MM.1S (cell line): ENCODE data around the gene PRPF19.

ENCODE experiments used
- DNase-seq: peaks from one replicate; pipeline ENCODE4 v3.0.0-alpha.2; 2015
- H2AFZ ChIP-seq: fragments of 300-600 bp; sonication (generic); 2 replicates; pipeline ENCODE4 v1.6.0; 2016; ENCODE audit warnings: antibody characterized with exemption, low read length
- H3F3A ChIP-seq: fragments of 300-600 bp; sonication (generic); 2 replicates; pipeline ENCODE4 v1.6.1; 2016; ENCODE audit warnings: mild to moderate bottlenecking, antibody characterized with exemption, low read length, moderate library complexity, mixed read lengths; ENCODE audit not compliant: insufficient read depth
- H3K27ac ChIP-seq: fragments of 300-600 bp; sonication (generic); 2 replicates; pipeline ENCODE4 v1.5.1; 2016; ENCODE audit warnings: mild to moderate bottlenecking, low read length
- H3K27me3 ChIP-seq: fragments of 300-600 bp; sonication (generic); replicated peaks from 2 replicates; pipeline ENCODE4 v1.6.0; 2016; ENCODE audit warnings: low read length; ENCODE audit not compliant: insufficient read depth
- H3K36me3 ChIP-seq: fragments of 300-600 bp; sonication (generic); replicated peaks from 2 replicates; pipeline ENCODE4 v1.6.1; 2016; ENCODE audit warnings: mild to moderate bottlenecking, low read length, mixed read lengths; ENCODE audit not compliant: insufficient read depth
- H3K4me1 ChIP-seq: fragments of 300-600 bp; sonication (generic); 2 replicates; pipeline ENCODE4 v1.6.1; 2016; ENCODE audit warnings: low read length, mixed read lengths
- H3K4me2 ChIP-seq: fragments of 300-600 bp; sonication (generic); 2 replicates; pipeline ENCODE4 v1.6.0; 2016; ENCODE audit warnings: low read depth, low read length
- H3K4me3 ChIP-seq: fragments of 300-600 bp; sonication (generic); 2 replicates; pipeline ENCODE4 v1.5.1; 2016; ENCODE audit warnings: low read length, mixed read lengths
- H3K79me2 ChIP-seq: fragments of 300-600 bp; sonication (generic); 2 replicates; pipeline ENCODE4 v1.6.1; 2016; ENCODE audit warnings: mixed run types, low read length, mixed read lengths
- H3K9ac ChIP-seq: fragments of 300-600 bp; sonication (generic); 2 replicates; pipeline ENCODE4 v1.6.1; 2016; ENCODE audit warnings: low read length, mixed read lengths
- H3K9me2 ChIP-seq: fragments of 300-600 bp; sonication (generic); replicated peaks from 2 replicates; pipeline ENCODE4 v1.6.1; 2016; ENCODE audit warnings: mild to moderate bottlenecking, low read length, mixed read lengths; ENCODE audit not compliant: insufficient read depth
- H3K9me3 ChIP-seq: fragments of 300-600 bp; sonication (generic); replicated peaks from 2 replicates; pipeline ENCODE4 v1.6.1; 2016; ENCODE audit warnings: mild to moderate bottlenecking, low read length, mixed read lengths; ENCODE audit not compliant: insufficient read depth
- H4K20me1 ChIP-seq: fragments of 300-600 bp; sonication (generic); 2 replicates; pipeline ENCODE4 v1.6.1; 2016; ENCODE audit warnings: mild to moderate bottlenecking, low read length, moderate library complexity, mixed read lengths; ENCODE audit not compliant: insufficient read depth
- EZH2 ChIP-seq: fragments of 300-600 bp; sonication (generic); optimal IDR thresholded peaks from 2 replicates; pipeline ENCODE3; 2017; ENCODE audit warnings: low read depth, mild to moderate bottlenecking, antibody characterized with exemption, low read length, mixed read lengths
- EZH2phosphoT487 ChIP-seq: fragments of 300-600 bp; sonication (generic); IDR thresholded peaks from 2 replicates; pipeline ENCODE4 v1.6.1; 2018; ENCODE audit warnings: antibody characterized with exemption, low read length
- TF ChIP-seq, protein P1 (sequence below): fragments of 300-600 bp; sonication (generic); IDR thresholded peaks from 2 replicates; pipeline ENCODE4 v1.5.1; 2016; ENCODE audit warnings: antibody characterized with exemption, low read length, mixed read lengths

Gene PRPF19

DNA sequence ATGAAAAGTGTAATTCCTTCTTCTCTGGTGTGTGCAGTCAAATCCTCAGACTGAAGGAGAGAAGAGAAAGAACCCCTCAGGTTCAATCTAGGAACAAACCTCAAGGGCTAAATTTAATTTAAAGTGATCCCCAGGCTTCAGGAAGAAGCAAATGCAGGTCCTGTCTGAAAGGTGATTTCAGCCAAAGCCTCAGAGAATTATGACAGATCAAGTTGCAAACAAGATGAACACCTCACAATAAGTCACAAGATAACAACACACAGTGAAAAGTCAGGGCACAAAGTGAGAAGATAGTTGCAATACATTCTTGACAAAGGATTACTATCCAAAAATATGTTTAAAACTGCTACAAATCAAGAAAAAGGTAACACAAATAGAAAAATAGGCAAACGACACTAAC is 27.3 kb downstream of the PRPF19 start:
- no peak overlapping the region for H3K27ac ChIP-seq
- H3K79me2 ChIP-seq, result no peaks in the 10 kb centered on the region
- H2AFZ ChIP-seq, result no peak overlapping the region
- H3F3A ChIP-seq, result no peaks in the 10 kb centered on the region
- H4K20me1 ChIP-seq, result no peaks in the 10 kb centered on the region
- DNase-seq, result no peak
- no peaks in the 10 kb centered on the region for H3K36me3 ChIP-seq
- H3K27me3 ChIP-seq, result no peaks in the 10 kb centered on the region
- no peak overlapping the region for H3K4me3 ChIP-seq
- H3K4me2 ChIP-seq, result no peak overlapping the region
- H3K9ac ChIP-seq, result no peak overlapping the region
- H3K9me2 ChIP-seq, result no peaks in the 10 kb centered on the region
- H3K4me1 ChIP-seq, result peaks cover 6% of the 10 kb centered on the region; the same call in 1 of the 2 replicates
- TF ChIP-seq, protein P1, sequence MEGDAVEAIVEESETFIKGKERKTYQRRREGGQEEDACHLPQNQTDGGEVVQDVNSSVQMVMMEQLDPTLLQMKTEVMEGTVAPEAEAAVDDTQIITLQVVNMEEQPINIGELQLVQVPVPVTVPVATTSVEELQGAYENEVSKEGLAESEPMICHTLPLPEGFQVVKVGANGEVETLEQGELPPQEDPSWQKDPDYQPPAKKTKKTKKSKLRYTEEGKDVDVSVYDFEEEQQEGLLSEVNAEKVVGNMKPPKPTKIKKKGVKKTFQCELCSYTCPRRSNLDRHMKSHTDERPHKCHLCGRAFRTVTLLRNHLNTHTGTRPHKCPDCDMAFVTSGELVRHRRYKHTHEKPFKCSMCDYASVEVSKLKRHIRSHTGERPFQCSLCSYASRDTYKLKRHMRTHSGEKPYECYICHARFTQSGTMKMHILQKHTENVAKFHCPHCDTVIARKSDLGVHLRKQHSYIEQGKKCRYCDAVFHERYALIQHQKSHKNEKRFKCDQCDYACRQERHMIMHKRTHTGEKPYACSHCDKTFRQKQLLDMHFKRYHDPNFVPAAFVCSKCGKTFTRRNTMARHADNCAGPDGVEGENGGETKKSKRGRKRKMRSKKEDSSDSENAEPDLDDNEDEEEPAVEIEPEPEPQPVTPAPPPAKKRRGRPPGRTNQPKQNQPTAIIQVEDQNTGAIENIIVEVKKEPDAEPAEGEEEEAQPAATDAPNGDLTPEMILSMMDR, result no peak
- TF ChIP-seq EZH2 (no peak), EZH2phosphoT487 (no peak)
- H3K9me3 ChIP-seq, result no peaks in the 10 kb centered on the region

DNA sequence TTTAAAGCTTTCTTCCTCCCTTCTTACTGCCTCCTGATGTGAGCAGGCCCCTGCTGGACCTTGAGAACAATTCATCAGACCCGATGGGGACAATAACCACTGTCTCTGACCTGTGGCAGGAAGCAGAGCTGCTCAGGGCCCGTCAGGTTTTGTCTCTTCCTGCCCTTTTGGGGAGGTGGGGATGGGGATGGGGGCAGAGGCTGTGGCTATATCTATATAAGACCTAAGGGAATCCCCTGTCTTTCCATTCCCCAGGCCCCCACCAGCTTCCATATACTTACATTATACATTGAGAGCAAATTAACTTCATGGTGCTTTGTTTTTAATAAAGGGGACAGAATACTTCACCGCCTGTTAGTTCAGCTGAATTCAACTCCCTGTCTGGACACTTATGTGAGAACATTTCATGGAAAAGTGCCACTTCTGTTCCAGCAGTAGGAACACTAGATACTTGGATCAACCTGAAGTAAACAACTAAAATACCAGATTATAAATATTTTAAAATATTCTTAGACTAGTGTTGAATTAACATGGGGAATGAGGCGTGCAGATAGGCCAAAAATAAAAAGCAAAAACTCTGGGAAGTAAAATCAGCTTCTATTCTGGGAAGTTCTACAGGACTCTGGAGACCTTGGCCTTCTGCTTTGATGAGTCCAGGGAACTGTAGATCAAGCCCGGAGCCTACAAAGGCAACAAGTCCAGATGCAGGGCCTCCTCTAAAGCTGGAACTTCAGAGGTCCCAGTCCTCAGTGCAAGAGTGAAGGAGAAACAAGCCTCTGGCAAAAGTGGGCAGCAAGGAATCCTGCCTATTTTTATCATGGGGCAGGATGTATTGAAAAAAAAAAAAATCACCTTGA is 27.9 kb downstream of the PRPF19 start:
- Histone ChIP-seq H3K4me1 (peaks cover 6% of the 10 kb centered on the region; the same call in 1 of the 2 replicates), H3K27me3 (no peaks in the 10 kb centered on the region), H3F3A (no peaks in the 10 kb centered on the region), H3K36me3 (no peaks in the 10 kb centered on the region), H3K9ac (no peak overlapping the region), H3K9me3 (no peaks in the 10 kb centered on the region), H3K27ac (no peak overlapping the region), H2AFZ (no peak overlapping the region), H3K79me2 (no peaks in the 10 kb centered on the region), H3K9me2 (no peaks in the 10 kb centered on the region), H4K20me1 (no peaks in the 10 kb centered on the region), H3K4me3 (no peak overlapping the region), H3K4me2 (no peak overlapping the region)
- no peak for DNase-seq
- no peak for TF ChIP-seq EZH2phosphoT487
- TF ChIP-seq EZH2, result no peak
- TF ChIP-seq, protein P1, result no peak

DNA sequence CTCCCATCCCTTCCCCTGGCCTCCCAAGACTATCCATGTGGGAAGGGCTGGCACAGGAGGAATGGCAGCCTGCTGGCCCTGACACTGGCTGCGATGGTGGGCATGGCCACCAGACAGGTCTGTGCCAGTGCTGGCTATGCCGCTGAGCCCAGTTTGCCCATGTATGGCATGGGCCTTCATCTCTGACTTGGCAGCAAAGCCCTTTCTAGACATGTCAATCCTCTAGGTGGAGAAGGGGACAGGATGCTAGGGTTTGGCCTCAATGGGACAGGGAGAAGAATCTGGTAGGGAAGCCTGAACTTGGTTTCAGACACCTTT is 30.3 kb downstream of the PRPF19 start:
- Histone ChIP-seq H3K4me2 (no peak overlapping the region), H4K20me1 (no peaks in the 10 kb centered on the region), H3F3A (peaks cover 3% of the 10 kb centered on the region; the same call in 1 of the 2 replicates), H3K27ac (no peak overlapping the region), H3K36me3 (no peaks in the 10 kb centered on the region), H3K4me1 (peaks cover 24% of the 10 kb centered on the region), H3K4me3 (no peak overlapping the region), H3K9ac (no peak overlapping the region), H3K79me2 (no peaks in the 10 kb centered on the region), H2AFZ (no peak overlapping the region), H3K27me3 (no peaks in the 10 kb centered on the region), H3K9me2 (no peaks in the 10 kb centered on the region), H3K9me3 (no peaks in the 10 kb centered on the region)
- DNase-seq, result no peak
- TF ChIP-seq, protein P1, result no peak
- no peak for TF ChIP-seq EZH2
